GM18505 (cell line): Measurements from ENCODE around the gene ACTL9.

Experiments used
- ATAC-seq: cut with Tn5 transposase; IDR thresholded peaks from one replicate; pipeline ENCODE4 v1.9.1; 2021; ENCODE audit not compliant: unreplicated experiment
- POLR2A ChIP-seq: IDR thresholded peaks from 4 replicates; pipeline ENCODE4 v1.6.1; 2011; ENCODE audit warnings: borderline replicate concordance; ENCODE audit not compliant: insufficient read depth, insufficient read length; ENCODE audit errors: extremely low read depth

The ACTL9 gene

DNA sequence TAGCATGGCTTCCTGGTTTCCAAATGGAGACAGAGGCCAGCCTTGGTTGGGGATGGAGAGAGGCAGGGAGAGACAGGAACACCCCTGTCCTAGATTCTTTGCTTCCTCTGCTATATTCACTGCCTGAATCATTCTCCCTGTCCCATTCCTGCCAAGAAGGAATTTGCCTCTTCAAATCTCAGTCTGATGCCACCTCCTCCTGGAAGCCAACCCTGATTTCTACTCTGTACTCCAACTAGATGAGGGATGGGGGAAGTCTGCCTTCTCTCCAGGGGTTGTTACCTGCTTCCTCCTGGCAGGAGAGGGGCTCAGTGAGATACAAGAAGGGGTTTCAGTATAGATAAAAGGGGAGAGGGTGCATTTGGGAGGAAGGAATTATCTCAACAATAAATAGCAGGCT is 1.3 kb upstream of the ACTL9 start:
- TF ChIP-seq POLR2A: no peak
- no peak for ATAC-seq

DNA sequence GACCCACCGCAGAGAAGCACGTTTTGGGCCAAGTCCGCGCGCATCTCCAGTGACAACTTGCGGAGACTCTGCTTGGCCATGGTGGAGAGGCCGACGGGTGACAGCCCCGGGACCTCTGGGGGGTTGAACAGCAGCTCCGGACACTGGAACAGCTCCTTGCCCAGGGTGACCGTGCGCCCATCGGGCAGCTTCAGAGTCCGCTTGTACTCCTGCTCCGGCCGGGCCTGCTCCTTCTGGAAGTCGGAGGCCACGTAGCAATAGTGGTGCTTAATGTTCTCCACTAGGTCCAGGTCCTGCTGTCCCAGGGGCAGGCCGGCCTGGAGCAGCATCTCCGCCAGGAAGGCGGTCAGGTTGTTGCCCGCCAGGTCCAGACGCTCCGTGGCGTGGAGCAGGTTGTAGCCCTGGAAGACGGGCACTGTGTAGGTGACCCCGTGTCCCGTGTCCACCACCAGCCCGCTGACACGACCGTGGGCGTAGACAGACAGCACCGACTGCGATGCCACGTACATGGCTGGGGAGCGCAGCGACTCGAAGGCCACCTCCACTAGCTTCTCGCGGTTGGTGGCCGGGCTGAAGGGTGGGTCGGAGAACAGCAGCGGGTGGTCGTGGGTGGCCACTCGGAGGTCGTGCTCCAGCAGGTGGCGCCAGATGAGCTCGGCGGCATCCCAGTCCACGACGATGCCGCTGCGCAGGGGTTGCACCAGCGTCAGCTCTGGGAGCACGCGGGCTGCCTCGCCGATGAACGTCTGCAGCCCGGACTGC is 743 bp downstream of the ACTL9 start:
- no peak for TF ChIP-seq POLR2A
- no peak for ATAC-seq

DNA sequence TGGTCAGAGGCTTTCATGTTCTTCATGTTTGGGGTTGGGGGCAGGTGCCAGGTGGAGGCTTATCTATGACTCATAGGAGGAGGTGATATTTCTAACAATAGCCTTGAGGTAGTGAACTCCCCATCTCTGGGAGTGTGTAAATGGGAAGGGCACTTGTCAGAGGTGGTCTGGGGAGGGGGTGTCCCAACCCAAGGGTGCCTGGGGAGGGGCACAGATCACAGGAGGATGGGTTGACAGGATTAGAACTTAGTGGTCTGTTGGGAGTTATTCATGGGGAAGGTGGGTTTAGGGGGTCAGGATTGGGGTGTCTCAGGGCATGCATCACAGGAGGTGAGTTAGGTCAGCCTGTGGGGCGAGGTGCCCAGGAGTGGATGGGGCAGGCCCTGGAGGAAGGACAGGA is 1.6 kb downstream of the ACTL9 start:
- no peak for ATAC-seq
- no peak for TF ChIP-seq POLR2A

DNA sequence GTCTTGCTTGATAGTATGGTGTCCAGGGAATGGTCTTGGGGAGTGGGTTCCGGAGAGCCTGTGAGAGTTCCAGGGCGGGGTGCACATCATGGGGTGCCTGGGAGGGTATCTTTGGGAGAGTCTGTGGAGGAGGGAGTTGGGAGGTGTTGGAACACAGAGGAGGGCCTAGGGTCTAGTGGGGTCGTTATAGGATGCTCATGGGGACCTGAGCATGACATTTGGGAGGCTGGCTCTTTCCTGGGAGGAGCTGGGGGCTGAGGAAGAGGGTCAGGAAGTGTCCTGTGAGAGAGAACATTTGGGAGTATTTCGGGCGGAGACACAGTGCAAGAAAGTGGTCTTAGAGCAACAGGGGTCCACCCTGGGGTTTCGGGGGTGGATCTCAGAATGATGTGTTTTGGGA is 2.7 kb downstream of the ACTL9 start:
- ATAC-seq: no peak
- no peak for TF ChIP-seq POLR2A

DNA sequence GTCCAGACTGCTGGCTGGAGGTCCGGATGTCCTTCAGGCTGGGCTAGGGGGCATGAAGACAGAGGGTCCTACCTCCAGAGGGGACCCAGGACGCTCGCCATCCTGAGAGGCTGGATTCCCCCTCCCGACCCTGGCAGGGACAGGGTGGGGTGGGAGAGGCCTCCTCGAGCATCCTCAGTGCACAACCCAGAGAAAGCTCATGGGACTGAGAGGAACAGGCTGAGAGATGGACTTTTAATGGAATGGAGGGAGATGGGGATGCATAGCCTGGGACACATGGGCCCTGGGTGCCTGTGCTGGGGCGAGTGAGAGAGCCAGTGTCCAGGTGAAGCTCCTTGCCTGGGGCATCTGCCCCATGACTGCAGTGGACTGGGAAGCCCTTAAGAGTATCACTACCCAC is 3.1 kb downstream of the ACTL9 start:
- TF ChIP-seq POLR2A: no peak
- no peak for ATAC-seq

DNA sequence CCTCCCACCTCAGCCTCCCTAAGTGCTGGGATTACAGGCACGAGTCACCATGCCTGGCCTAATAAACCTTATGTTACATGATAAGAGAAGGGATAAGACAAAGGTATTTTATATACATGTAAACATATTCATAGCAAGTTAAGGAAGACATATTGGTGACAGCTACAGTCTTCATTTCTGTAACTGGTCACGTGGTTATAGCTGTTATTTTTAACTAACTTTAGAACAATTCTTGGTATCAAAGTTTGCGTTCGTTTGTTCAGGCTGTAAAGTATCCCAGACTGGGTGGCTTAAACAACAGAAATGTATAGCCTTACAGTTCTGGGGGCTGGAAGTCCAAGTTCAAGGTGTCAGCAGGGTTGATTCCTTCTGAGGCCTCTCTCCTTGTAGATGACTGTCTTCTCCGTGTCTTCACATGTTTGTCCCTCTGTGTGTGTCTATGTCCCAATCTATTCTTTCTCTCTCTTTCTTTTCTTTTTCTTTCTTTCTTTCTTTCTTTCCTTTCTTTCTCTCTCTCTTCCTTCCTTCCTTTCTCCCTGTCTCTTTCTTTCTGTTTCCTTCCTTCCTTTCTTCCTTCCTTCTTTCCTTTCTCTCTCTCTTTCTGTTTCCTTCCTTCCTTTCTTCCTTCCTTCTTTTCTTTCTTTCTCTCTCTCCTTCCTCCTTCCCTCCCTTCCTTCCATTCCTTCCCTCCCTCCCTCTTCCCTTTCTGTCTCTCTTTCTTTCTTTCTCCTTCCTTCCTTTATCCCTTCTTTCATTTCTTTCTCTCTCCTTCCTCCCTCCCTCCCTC is 7.6 kb downstream of the ACTL9 start:
- ATAC-seq: no peak
- TF ChIP-seq POLR2A: no peak

DNA sequence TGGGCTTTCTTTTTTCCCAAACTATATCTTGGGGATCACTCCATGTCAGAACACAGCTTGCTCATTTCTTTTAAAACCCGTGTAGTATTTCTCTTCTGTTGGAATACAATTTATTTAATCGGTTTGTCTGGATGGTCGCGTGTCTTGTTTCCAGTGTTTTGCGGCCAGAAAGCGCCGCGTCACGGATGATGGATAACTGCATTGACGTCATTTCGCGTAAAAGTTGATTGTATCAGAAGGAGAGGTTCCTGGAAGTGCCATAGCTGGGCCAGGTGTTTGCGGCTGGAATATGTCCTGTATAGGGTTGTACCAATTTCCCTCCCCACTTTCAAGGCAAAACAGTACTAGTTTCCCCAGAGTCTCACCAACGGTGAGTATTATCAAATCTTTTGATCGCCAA is 9.7 kb downstream of the ACTL9 start:
- no peak for ATAC-seq

DNA sequence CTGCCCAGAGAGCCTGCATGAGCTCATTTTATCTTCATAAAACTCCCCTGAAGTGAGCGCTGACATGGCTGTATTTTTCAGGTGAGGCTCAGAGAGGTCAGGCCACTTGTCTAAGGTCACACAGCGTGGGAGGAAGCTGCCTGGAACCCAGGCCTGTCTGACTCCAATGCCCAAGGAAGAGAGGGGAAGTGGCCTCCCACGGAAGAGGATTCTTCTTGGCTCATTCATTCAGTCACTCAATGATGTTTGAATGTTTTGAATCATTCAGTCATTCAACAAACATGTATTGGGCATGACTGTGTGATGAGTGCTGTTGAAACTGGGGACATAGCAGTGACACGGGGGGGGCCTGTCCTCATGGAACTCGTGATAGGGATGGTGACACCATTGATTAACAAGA is 12.0 kb downstream of the ACTL9 start:
- no peak for TF ChIP-seq POLR2A
- no peak for ATAC-seq

More for the DNA sequence above, 9.7 kb downstream of the ACTL9 start:
- no peak for TF ChIP-seq POLR2A

DNA sequence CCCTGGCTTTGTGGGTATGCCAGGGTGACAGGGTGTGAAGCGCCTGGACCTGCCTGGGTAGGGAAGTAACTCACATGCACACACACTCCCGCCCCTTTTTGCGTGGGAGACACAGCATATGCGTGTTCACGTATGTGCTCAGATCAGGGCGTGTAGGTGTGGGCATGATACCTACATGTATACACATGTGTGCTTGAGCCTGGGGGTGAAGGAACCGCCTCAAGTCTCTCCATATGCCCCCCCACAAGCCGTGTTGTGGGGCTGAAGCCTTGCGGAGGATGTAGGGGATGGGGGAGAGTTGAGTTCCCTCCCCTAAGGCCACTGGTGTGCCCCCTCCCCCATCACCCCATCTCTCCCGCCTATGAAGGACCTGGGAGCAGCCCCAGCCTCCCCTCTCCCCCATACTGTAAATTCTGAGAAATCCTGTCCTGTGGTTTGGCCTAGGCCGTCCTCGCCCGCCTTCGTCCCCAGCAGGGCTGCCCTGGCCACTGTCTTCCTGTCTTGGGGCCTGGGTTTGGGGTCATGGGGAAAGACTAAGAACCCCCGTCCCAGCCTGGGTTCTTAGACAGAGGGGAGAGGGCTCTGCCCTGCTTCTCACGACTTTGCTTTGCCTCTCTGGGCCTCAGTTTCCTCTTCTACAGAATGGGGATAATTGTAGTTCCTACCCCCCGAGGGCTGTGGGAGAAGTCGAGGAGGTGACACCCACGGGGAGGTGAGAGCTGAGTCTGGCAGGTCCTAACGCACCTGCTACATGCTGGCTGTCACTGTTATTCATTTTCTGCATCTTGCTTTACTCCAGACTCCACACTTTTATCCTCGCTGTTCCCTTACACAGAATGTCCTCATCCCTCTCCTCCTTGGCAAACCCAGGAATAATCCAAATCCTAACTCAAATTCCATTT is 14.3 kb downstream of the ACTL9 start:
- ATAC-seq: no peak

DNA sequence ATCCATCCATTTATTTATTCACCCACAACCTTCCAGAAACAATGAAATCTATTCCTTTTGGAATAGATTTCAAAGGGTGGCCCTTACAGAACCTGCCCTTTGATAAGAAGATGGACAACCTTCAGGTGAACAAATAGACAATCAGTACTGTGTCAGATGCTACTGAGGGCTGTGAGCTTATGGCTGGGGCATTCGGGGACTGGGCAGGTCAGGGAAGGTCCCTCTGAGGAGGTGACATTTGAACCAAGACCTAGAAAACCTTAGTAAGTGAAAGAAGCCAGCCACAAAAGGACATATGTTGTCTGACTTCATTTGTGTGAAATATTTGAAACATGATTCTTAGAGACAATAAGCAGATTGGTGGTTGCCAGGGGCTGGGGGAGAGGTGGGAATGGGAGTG is 15.7 kb downstream of the ACTL9 start:
- ATAC-seq: no peak
- no peak for TF ChIP-seq POLR2A

More for the DNA sequence above, 14.3 kb downstream of the ACTL9 start:
- TF ChIP-seq POLR2A: no peak

DNA sequence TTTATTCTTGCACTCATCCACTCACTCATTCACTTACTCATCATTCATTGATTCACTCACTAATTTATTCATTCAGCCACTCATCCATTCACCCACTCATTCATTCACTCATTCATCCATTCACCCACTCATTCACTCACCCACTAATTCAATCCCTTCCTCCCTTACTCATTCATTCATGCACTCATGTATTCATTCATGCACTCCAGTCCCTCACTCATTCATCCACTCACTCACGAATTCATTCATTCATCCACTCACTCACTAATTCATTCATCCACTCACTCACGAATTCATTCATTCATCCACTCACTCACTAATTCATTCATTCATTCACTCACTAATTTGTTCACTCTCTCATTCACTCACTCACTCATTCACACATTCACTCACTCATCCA is 16.1 kb downstream of the ACTL9 start:
- no peak for TF ChIP-seq POLR2A
- ATAC-seq: no peak

DNA sequence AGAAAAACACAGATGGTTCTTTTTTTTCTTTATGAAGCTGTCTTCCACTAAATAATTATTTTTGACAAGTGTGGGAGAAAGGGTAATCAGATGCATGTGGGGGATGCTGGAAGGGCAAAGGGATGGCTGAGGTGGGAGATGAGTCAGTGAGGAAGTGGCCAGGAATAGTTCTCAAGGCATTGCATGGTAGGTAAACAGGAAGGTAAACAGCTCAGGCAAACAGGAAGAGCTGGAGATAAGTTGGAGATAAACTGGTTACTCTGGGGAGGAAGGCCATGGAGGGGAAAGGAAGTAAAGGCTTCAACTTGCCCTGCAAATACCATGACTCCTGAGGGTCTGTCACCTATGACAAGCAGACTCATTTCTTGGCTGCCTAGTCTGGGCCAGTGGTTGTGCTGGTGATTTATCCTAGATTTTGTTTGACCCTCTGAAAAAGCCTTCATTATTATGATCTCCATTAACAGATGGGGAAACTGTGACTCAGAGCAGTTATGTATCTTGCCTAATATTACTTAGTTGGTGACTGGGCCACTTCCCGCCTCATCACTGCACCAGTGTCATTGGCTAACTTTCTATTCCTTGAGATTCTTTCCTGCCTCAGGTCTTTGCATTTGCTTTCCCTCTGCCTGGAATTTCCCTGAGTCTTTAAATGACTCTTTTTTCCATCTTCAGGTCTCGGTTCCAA is 17.1 kb downstream of the ACTL9 start:
- no peak for TF ChIP-seq POLR2A
- no peak for ATAC-seq
